Astrocyte (in vitro differentiated cells and primary cell): ENCODE data around the gene PDE8A.

Experiments
- CTCF ChIP-seq: IDR thresholded peaks from 2 replicates; pipeline ENCODE4 v1.5.1; 2011; ENCODE audit warnings: low read depth, mild to moderate bottlenecking, inconsistent platforms, low read length, moderate library complexity; ENCODE audit not compliant: insufficient read depth
- EZH2 ChIP-seq: IDR thresholded peaks from 2 replicates; pipeline ENCODE4 v1.6.1; 2012; ENCODE audit warnings: mild to moderate bottlenecking, low read length, inconsistent platforms; ENCODE audit not compliant: insufficient read depth

- TF ChIP-seq CTCF (no peak), EZH2 (no peak)
Measured at GRCh38 chr15:85000189-85000864, 18.7 kb downstream of the PDE8A start.
